A549 (cell line): ENCODE results near the gene BST2.

Experiments used
- CHD4 ChIP-seq: fragments of 200-600 bp; sonication (generic); IDR thresholded peaks from 2 replicates; pipeline ENCODE4 v1.6.1; 2016; ENCODE audit warnings: antibody characterized with exemption, mild to moderate bottlenecking, borderline replicate concordance
- MAX ChIP-seq: IDR thresholded peaks from 2 replicates; pipeline ENCODE4 v1.6.1; 2012
- POLR2A ChIP-seq: IDR thresholded peaks from 2 replicates; pipeline ENCODE4 v1.6.1; 2012; ENCODE audit warnings: mild to moderate bottlenecking, low read length
- SMC3 ChIP-seq: fragments of >200 bp; sonication (Bioruptor Twin); formaldehyde crosslinking; IDR thresholded peaks from 3 replicates; pipeline ENCODE4 v1.6.1; 2018; ENCODE audit warnings: inconsistent platforms
- SREBF2 ChIP-seq: fragments of 450-650 bp; IDR thresholded peaks from 2 replicates; pipeline ENCODE4 v1.6.1; 2014; ENCODE audit warnings: mild to moderate bottlenecking, moderate library complexity
- TF ChIP-seq, protein P1 (sequence below): fragments of >200 bp; sonication (Bioruptor Twin); formaldehyde crosslinking; IDR thresholded peaks from 3 replicates; pipeline ENCODE4 v1.5.1; 2016

DNA sequence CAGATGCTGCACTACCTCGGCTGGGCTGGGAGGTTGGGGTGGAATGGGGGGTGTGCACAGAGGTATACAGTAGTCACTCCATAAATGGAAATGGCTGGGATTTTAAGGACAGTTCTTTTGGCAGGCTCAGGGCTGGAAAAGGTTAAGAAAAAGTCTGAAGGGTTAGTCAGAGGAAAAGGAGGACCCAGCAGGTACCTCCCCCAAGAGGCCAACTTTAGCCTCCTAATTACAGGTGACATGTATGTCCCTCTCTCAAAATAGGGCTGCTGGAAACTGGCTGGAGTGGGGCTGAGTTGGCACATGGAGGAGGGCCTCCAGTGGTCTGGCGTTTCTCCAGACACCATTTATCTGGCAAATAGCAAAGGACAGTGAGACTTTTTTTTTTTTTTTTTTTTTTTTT is 12.4 kb downstream of the BST2 start:
- TF ChIP-seq CHD4 (no peak), POLR2A (no peak), MAX (no peak), SMC3 (no peak), SREBF2 (no peak)
- TF ChIP-seq, protein P1, sequence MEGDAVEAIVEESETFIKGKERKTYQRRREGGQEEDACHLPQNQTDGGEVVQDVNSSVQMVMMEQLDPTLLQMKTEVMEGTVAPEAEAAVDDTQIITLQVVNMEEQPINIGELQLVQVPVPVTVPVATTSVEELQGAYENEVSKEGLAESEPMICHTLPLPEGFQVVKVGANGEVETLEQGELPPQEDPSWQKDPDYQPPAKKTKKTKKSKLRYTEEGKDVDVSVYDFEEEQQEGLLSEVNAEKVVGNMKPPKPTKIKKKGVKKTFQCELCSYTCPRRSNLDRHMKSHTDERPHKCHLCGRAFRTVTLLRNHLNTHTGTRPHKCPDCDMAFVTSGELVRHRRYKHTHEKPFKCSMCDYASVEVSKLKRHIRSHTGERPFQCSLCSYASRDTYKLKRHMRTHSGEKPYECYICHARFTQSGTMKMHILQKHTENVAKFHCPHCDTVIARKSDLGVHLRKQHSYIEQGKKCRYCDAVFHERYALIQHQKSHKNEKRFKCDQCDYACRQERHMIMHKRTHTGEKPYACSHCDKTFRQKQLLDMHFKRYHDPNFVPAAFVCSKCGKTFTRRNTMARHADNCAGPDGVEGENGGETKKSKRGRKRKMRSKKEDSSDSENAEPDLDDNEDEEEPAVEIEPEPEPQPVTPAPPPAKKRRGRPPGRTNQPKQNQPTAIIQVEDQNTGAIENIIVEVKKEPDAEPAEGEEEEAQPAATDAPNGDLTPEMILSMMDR, result no peak
